PC-9 (cell line): ENCODE data around the gene RNLS. TPM values are rescaled to one million over a fixed set of nuclear protein-coding genes. Genes with fewer than 3 reads are reported as not detected.
"Not testable (repeated sequence)": the region's sequence is repeated elsewhere in the genome, so short reads cannot be mapped to it uniquely, and the experiment has no call there.

Experiments used
- BruUV-seq: library from RNA; stranded (reverse); fragments of 400-500 nt; replicated peaks from 2 replicates; lab custom pipeline; 2021; lab: Mats Ljungman, UMichigan
- CTCF ChIA-PET: fragments of 300-600 bp; sonication (Branson Sonifier 250); formaldehyde crosslinking; loops from one replicate; lab custom pipeline; 2022; ENCODE audit warnings: antibody characterized with exemption; lab: Charles Lee
- POLR2A ChIA-PET: fragments of 300-600 bp; sonication (Branson Sonifier 250); formaldehyde crosslinking; loops from one replicate; lab custom pipeline; 2022; ENCODE audit warnings: antibody characterized with exemption; ENCODE audit not compliant: unreplicated experiment; lab: Charles Lee
- DNase-seq, 2 experiments: peaks; one replicate each; pipeline versions ENCODE4 v3.0.0 to v3.0.0-alpha.2; 2015 to 2022; ENCODE audit warnings: mixed read lengths in 1 of 2
- H2AFZ ChIP-seq: fragments of 200-600 bp; sonication (generic); 2 replicates; pipeline ENCODE4 v1.8.1; 2017; ENCODE audit warnings: antibody characterized with exemption
- H3F3A ChIP-seq: fragments of 200-600 bp; sonication (generic); 2 replicates; pipeline ENCODE4 v1.8.1; 2017; ENCODE audit warnings: antibody characterized with exemption, mild to moderate bottlenecking, low read depth; ENCODE audit not compliant: insufficient read depth
- H3K27ac ChIP-seq: fragments of 200-600 bp; sonication (generic); 2 replicates; pipeline ENCODE4 v1.6.1; 2016; ENCODE audit warnings: mixed run types
- H3K27me3 ChIP-seq: fragments of 200-600 bp; sonication (generic); 2 replicates; pipeline ENCODE4 v1.6.1; 2016; ENCODE audit warnings: low read depth, mixed run types; ENCODE audit not compliant: insufficient read depth
- H3K36me3 ChIP-seq: fragments of 200-600 bp; sonication (generic); 2 replicates; pipeline ENCODE4 v1.6.1; 2016; ENCODE audit warnings: low read depth, mixed run types
- H3K4me1 ChIP-seq: fragments of 200-600 bp; sonication (generic); replicated peaks from 2 replicates; pipeline ENCODE4 v1.6.1; 2016; ENCODE audit warnings: mixed run types; ENCODE audit not compliant: insufficient read depth
- H3K4me2 ChIP-seq: fragments of 200-600 bp; sonication (generic); 2 replicates; pipeline ENCODE4 v1.6.1; 2017; ENCODE audit warnings: mixed run types
- H3K4me3 ChIP-seq: fragments of 200-600 bp; sonication (generic); 2 replicates; pipeline ENCODE4 v1.6.1; 2016; ENCODE audit warnings: mixed run types
- H3K79me2 ChIP-seq: fragments of 200-600 bp; sonication (generic); 2 replicates; pipeline ENCODE4 v1.6.1; 2017; ENCODE audit warnings: low read depth, mixed run types
- H3K9me2 ChIP-seq: fragments of 200-600 bp; sonication (generic); 2 replicates; pipeline ENCODE4 v1.8.1; 2017; ENCODE audit warnings: mild to moderate bottlenecking; ENCODE audit not compliant: insufficient read depth
- H3K9me3 ChIP-seq: fragments of 200-600 bp; sonication (generic); 2 replicates; pipeline ENCODE4 v1.8.1; 2016; ENCODE audit warnings: low read depth; ENCODE audit not compliant: insufficient read depth
- H4K20me1 ChIP-seq: fragments of 200-600 bp; sonication (generic); 2 replicates; pipeline ENCODE4 v1.8.1; 2017; ENCODE audit not compliant: insufficient read depth
- EZH2 ChIP-seq: fragments of 200-600 bp; sonication (generic); IDR thresholded peaks from 2 replicates; pipeline ENCODE4 v1.8.0; 2017; ENCODE audit warnings: antibody characterized with exemption, low read depth
- intact Hi-C: fragments of 100-400 bp; cut with micrococcal nuclease; formaldehyde crosslinking; loops from one replicate; pipeline ENCODE4 v1.10.0; 2022; ENCODE audit not compliant: unreplicated experiment
- total RNA-seq: library from RNA; stranded (reverse); gene quantifications from 2 replicates; pipeline ENCODE4 v1.2.3, GENCODE V29; 2021
- TF ChIP-seq, protein P1 (sequence below): fragments of 200-600 bp; sonication (generic); conservative IDR thresholded peaks from 2 replicates; pipeline ENCODE4 v1.6.1; 2017; ENCODE audit warnings: mixed run types, antibody characterized with exemption, mild to moderate bottlenecking, moderate library complexity

Gene RNLS
- total RNA-seq, 1 experiment from 2014 or later: not detected

DNA sequence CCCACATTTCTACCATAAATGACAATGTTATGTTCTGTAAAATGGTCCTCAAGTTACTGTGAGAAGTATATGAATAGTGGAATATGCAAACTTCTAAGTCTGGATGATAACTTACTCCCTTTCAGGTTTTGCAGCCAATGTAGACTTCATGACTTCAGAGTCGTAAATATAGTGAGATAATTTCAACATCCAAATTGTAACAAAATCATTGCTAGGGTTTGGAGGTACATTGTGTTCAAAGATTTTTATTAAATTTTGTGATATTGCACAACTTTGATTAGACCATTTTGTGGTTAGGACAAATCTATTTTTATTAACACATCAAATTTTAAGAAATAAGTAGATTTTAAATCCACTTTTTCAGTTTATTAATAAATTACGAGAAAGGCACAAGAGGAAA, 270.3 kb downstream of the RNLS start:
- no TSS peak for BruUV-seq
- no peak overlapping the region for H3K4me2 ChIP-seq
- ChIA-PET POLR2A (no interaction called here), CTCF (no interaction called here)
- H2AFZ ChIP-seq: no peak overlapping the region
- H3K27me3 ChIP-seq: no peaks in the 10 kb centered on the region
- no peak overlapping the region for H3K27ac ChIP-seq
- no peaks in the 10 kb centered on the region for H3K4me1 ChIP-seq
- no peaks in the 10 kb centered on the region for H3K9me2 ChIP-seq
- no peaks in the 10 kb centered on the region for H3K79me2 ChIP-seq
- H3K36me3 ChIP-seq: no peaks in the 10 kb centered on the region
- H3F3A ChIP-seq: no peaks in the 10 kb centered on the region
- H4K20me1 ChIP-seq: no peaks in the 10 kb centered on the region
- H3K9me3 ChIP-seq: no peaks in the 10 kb centered on the region
- no peak for DNase-seq
- intact Hi-C loops: no loop called here
- TF ChIP-seq, protein P1, sequence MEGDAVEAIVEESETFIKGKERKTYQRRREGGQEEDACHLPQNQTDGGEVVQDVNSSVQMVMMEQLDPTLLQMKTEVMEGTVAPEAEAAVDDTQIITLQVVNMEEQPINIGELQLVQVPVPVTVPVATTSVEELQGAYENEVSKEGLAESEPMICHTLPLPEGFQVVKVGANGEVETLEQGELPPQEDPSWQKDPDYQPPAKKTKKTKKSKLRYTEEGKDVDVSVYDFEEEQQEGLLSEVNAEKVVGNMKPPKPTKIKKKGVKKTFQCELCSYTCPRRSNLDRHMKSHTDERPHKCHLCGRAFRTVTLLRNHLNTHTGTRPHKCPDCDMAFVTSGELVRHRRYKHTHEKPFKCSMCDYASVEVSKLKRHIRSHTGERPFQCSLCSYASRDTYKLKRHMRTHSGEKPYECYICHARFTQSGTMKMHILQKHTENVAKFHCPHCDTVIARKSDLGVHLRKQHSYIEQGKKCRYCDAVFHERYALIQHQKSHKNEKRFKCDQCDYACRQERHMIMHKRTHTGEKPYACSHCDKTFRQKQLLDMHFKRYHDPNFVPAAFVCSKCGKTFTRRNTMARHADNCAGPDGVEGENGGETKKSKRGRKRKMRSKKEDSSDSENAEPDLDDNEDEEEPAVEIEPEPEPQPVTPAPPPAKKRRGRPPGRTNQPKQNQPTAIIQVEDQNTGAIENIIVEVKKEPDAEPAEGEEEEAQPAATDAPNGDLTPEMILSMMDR: no peak
- TF ChIP-seq EZH2: no peak
- no peak overlapping the region for H3K4me3 ChIP-seq

DNA sequence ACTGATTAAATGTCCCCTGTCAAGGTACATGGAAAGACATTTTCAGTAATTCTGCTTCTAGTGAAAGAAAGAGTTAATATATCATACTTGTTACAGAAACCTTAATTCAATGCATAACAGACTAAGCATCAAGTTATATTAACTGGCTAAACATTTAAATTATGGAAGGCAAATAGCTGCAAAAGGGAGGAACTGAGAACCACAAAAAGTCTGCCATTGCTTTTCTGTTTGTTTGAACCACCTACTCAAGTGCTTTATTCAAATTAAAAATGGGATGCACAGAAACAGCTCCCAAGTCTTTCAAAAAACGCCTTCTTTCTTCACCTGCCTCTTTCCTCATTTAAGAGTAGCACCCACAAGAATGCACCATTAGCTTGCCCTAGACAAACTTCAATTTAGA, 271.9 kb downstream of the RNLS start:
- intact Hi-C loops: no loop called here
- TF ChIP-seq, protein P1: no peak
- no peak for TF ChIP-seq EZH2
- Histone ChIP-seq H3F3A (no peaks in the 10 kb centered on the region), H3K36me3 (no peaks in the 10 kb centered on the region), H3K79me2 (no peaks in the 10 kb centered on the region), H3K27ac (no peak overlapping the region), H3K4me3 (no peak overlapping the region), H4K20me1 (no peaks in the 10 kb centered on the region), H3K9me2 (no peaks in the 10 kb centered on the region), H3K9me3 (no peaks in the 10 kb centered on the region), H3K4me2 (no peak overlapping the region), H2AFZ (no peak overlapping the region), H3K27me3 (no peaks in the 10 kb centered on the region), H3K4me1 (no peaks in the 10 kb centered on the region)
- ChIA-PET POLR2A (no interaction called here), CTCF (no interaction called here)
- no TSS peak for BruUV-seq
- no peak for DNase-seq

DNA sequence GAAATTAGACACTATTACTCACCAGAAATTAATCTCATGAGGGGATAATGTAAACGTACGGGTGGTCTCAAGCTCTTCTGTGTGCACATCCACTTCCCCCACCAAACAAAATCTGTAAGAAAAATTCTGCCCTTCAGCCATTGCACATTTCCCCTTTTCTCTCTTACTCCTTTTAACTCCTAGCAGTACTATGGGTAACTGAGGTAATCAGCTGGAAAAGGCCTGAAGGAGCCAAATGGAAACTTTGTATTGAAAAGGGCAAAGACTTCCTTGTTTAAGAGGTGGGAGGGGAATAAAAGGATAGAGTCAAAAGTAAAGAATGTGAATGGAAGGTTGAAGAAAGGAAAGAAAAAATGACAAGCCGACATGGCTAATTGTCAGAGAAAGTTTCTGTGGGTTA, 273.8 kb downstream of the RNLS start:
- CTCF ChIA-PET: no interaction called here
- no peaks in the 10 kb centered on the region for H4K20me1 ChIP-seq
- no peaks in the 10 kb centered on the region for H3F3A ChIP-seq

GRCh38 chr10:88308361-88308760, 274.8 kb downstream of the RNLS start:
- POLR2A ChIA-PET, H3K9me3 ChIP-seq, H3K27me3 ChIP-seq, H3K9me2 ChIP-seq, BruUV-seq, H2AFZ ChIP-seq, H3K4me2 ChIP-seq, H3K27ac ChIP-seq, H3K36me3 ChIP-seq, CTCF ChIA-PET, H3K79me2 ChIP-seq, H3F3A ChIP-seq, DNase-seq, H4K20me1 ChIP-seq, H3K4me1 ChIP-seq, H3K4me3 ChIP-seq, intact Hi-C loops: not testable (repeated sequence)

More for the DNA sequence above, 273.8 kb downstream of the RNLS start:
- Histone ChIP-seq H3K9me3 (no peaks in the 10 kb centered on the region), H3K9me2 (no peaks in the 10 kb centered on the region), H3K4me2 (no peak overlapping the region), H3K27me3 (no peaks in the 10 kb centered on the region), H3K79me2 (no peaks in the 10 kb centered on the region), H2AFZ (no peak overlapping the region), H3K36me3 (no peaks in the 10 kb centered on the region), H3K27ac (no peak overlapping the region), H3K4me1 (no peaks in the 10 kb centered on the region), H3K4me3 (no peak overlapping the region)
- no TSS peak for BruUV-seq
- DNase-seq: no peak
- no peak for TF ChIP-seq EZH2
- TF ChIP-seq, protein P1: no peak
- POLR2A ChIA-PET: no interaction called here
- intact Hi-C loops: no loop called here
